ENCODE results near the gene SPHK2. TPM values are rescaled to one million over a fixed set of nuclear protein-coding genes. Genes with fewer than 3 reads are reported as not detected.

SPHK2 gene
- total and polyA plus RNA-seq, 2 of the 8 experiments (the other 6 are each of a cell fraction or from before 2014, with no cell fraction given) = 43.9 to 60.9 TPM

GRCh38 chr19:48674921-48675824 is 55.9 kb downstream of the SPHK2 start:
- peaks cover 2 to 23% (median 19%) of the 10 kb centered on the region in 4 experiments for H3K4me1 ChIP-seq (replicated peaks in 1 of 4; ENCODE audit: control insufficient read depth in 3 of 4, insufficient read depth in 4 of 4, low read length in 3 of 4)
- H2BK20ac ChIP-seq (ENCODE audit: low read length) = peak overlapping the region; percentile 99; the same call in 1 of the 2 replicates
- no peak overlapping the region for H2AFZ ChIP-seq (ENCODE audit: low read length)
- no peaks in the 10 kb centered on the region for H3K9me3 ChIP-seq (ENCODE audit: insufficient read depth in 2 of 2, low read depth in 1 of 2, low read length in 1 of 2)
- no peaks in the 10 kb centered on the region for H3K36me3 ChIP-seq (ENCODE audit: control insufficient read depth in 2 of 4, insufficient read depth in 4 of 4, low read length in 3 of 4)
- DNase-seq (ENCODE audit: low read depth in 1 of 2, low spot score in 2 of 2) (peak in 1 of 2 experiments; percentile 90), FAIRE-seq (peak; percentile 93)
- no peak overlapping the region for H3K23ac ChIP-seq (ENCODE audit: insufficient read length)
- ChIA-PET POLR2A (ENCODE audit: partially characterized antibody) (interaction anchor here (0.6 to 2.6 kb wide), 10 partner anchors 11 to 63 kb away, joined by 3 to 16 read pairs (median 4); partner anchors contain the start of gene FUT2), CTCF (ENCODE audit: partially characterized antibody) (interaction anchor here (0.6 to 5.8 kb wide), 46 partner anchors 9 to 385 kb away, joined by 3 to 59 read pairs (median 4); partner anchors contain the start of genes CA11 and FUT2)
- peak overlapping the region; percentile 91; the same call in 1 of the 2 replicates for H2BK5ac ChIP-seq (ENCODE audit: low read depth, low read length)
- H4K5ac ChIP-seq (ENCODE audit: insufficient read length, low read depth, low read length) = peak overlapping the region; percentile 0
- H4K20me1 ChIP-seq (replicated peaks in 1 of 2; ENCODE audit: control insufficient read depth in 1 of 2, insufficient read depth in 2 of 2, low read length in 2 of 2) = no peaks in the 10 kb centered on the region
- peak overlapping the region; percentile 73 for H4K8ac ChIP-seq (ENCODE audit: extremely low read depth, insufficient read depth, low read length)
- H3K4me3 ChIP-seq (ENCODE audit: extremely low read depth in 1 of 4, insufficient read depth in 2 of 4, low read depth in 3 of 4, low read length in 4 of 4) = peak overlapping the region in 1 of 4 experiments; percentile 15; a peak in 1 of 8 replicates
- no peaks in the 10 kb centered on the region for H3K79me2 ChIP-seq (ENCODE audit: control insufficient read depth in 1 of 2, insufficient read depth in 2 of 2, low read length in 2 of 2)
- H3K14ac ChIP-seq (ENCODE audit: insufficient read length) = no peak overlapping the region
- H3K18ac ChIP-seq (ENCODE audit: extremely low read depth, low read length) = peak overlapping the region; percentile 75
- peak overlapping the region; percentile 18 to 36; a peak in 2 of 4 replicates for H3K4me2 ChIP-seq (ENCODE audit: insufficient read depth in 1 of 2, low read depth in 2 of 2, low read length in 2 of 2)
- 42% methylated on average over 27 of the region's 28 CpGs; no CpG with 5 or more reads in 1 of the 2 experiments for WGBS, 2 experiments (ENCODE audit: extremely low coverage in 1 of 2, insufficient coverage in 1 of 2, insufficient read length in 1 of 2, insufficient replicate concordance in 2 of 2, low coverage in 1 of 2, low lambda C conversion rate in 2 of 2, missing lambda C conversion rate in 1 of 2)
- H3K56ac ChIP-seq (replicated peaks; ENCODE audit: insufficient read length, low read depth, low read length) = peak overlapping the region; percentile 27
- peak overlapping the region; percentile 95; the same call in 1 of the 2 replicates for H2AK5ac ChIP-seq (ENCODE audit: low read depth, low read length)
- peaks cover 12% of the 10 kb centered on the region; the same call in 1 of the 2 replicates for H3K23me2 ChIP-seq (ENCODE audit: low read depth, low read length)
- H3K27ac ChIP-seq (ENCODE audit: low read depth, low read length) = no peak overlapping the region
- H2BK15ac ChIP-seq (ENCODE audit: low read length) = peak overlapping the region; percentile 29; the same call in 1 of the 2 replicates
- H3K9ac ChIP-seq (replicated peaks in 1 of 4; ENCODE audit: extremely low read depth in 1 of 4, low read depth in 3 of 4, low read length in 3 of 4) = no peak overlapping the region
- no peaks in the 10 kb centered on the region for H3K79me1 ChIP-seq (ENCODE audit: low read depth, low read length)
- H3K4ac ChIP-seq (replicated peaks; ENCODE audit: insufficient read length, low read depth, low read length) = peak overlapping the region; percentile 11
- H2BK120ac ChIP-seq (replicated peaks; ENCODE audit: low read depth, low read length) = peak overlapping the region; percentile 74
- peak overlapping the region; percentile 92; the same call in 1 of the 2 replicates for H2BK12ac ChIP-seq (ENCODE audit: low read depth, low read length)
- H4K91ac ChIP-seq (replicated peaks; ENCODE audit: insufficient read length, low read length) = peak overlapping the region; percentile 81
- peaks cover 0 to 5% (median 3%) of the 10 kb centered on the region in 4 experiments; a peak in 2 of 7 replicates for H3K27me3 ChIP-seq (replicated peaks in 1 of 4; ENCODE audit: control insufficient read depth in 3 of 4, extremely low read depth in 1 of 4, insufficient read depth in 3 of 4, low read length in 3 of 4)
- TF ChIP-seq CTCF (IDR thresholded peaks at IDR 0.05; ENCODE audit: control extremely low read depth in 1 of 3, insufficient read depth in 1 of 3, low read depth in 1 of 3, low read length in 3 of 3) (peak; percentile 68 to 95 (median 84)), ATF2 (IDR thresholded peaks at IDR 0.05; ENCODE audit: low read length) (no peak), JUND (IDR thresholded peaks at IDR 0.05; ENCODE audit: low read length) (0 out of 2 replicates have a peak, but pooled peaks have one; percentile 16), CTBP2 (IDR thresholded peaks at IDR 0.05; ENCODE audit: borderline replicate concordance, insufficient read depth, insufficient read length, low read length) (no peak), KDM5A (IDR thresholded peaks at IDR 0.05; ENCODE audit: low read length) (no peak)

Data from H1 (cell line).